HG03575 (cell line): ENCODE measurements around the gene C1QTNF2.

Experiments used
- ATAC-seq: cut with Tn5 transposase; IDR thresholded peaks from one replicate; pipeline ENCODE4 v1.9.1; 2021; ENCODE audit not compliant: unreplicated experiment, insufficient number of reproducible peaks, low FRiP score; ENCODE audit errors: extremely low read depth

Gene C1QTNF2

GRCh38 chr5:160312134-160312959 is 58.1 kb downstream of the C1QTNF2 start, which contains the start of gene CCNJL:
Gene CCNJL (minus strand): TSS chr5:160312564. CDS start chr5:160311923, 641 bp downstream.
- no peak for ATAC-seq

GRCh38 chr5:160311491-160312133 is 58.8 kb downstream of the C1QTNF2 start:
- no peak for ATAC-seq

- no peak for ATAC-seq
Observed at GRCh38 chr5:160310552-160311295, 59.7 kb downstream of the C1QTNF2 start.

GRCh38 chr5:160310140-160310539 is 60.3 kb downstream of the C1QTNF2 start:
- ATAC-seq = no peak

GRCh38 chr5:160306696-160307095 is 63.7 kb downstream of the C1QTNF2 start:
- ATAC-seq = no peak

GRCh38 chr5:160305319-160305718 is 65.1 kb downstream of the C1QTNF2 start:
- no peak for ATAC-seq

GRCh38 chr5:160303690-160304089 is 66.7 kb downstream of the C1QTNF2 start:
- no peak for ATAC-seq

GRCh38 chr5:160298189-160298588 is 72.2 kb downstream of the C1QTNF2 start:
- ATAC-seq = no peak

- no peak for ATAC-seq
Observed at GRCh38 chr5:160297776-160298175, 72.7 kb downstream of the C1QTNF2 start.
